GM12872 (cell line): ENCODE results near the gene MTHFR.

ENCODE experiments used
- TF ChIP-seq, protein P1 (sequence below): IDR thresholded peaks from 3 replicates; pipeline ENCODE4 v1.5.1; 2011; ENCODE audit warnings: low read depth, mild to moderate bottlenecking, low read length, moderate library complexity; ENCODE audit not compliant: insufficient read depth

MTHFR gene

DNA sequence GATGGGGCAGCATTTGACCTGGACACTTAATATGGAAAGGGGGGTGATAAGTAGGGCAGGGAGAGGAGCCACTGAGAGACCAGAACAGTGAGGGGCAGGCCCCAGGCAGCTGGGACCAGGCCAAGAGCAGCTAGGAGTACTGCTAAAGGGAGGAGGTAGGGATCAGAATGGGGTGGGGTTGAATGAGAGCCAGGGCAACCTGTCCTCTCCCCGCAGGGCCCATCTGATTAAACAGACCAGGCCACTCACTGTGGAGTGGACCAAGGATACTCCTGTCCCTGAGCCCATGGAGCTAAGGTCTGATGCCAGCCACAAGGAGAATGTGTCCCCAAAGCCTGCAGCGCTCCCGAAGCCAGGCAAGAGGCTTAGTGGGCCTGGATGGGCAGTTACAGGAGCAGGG lies 41.6 kb downstream of the MTHFR start:
- TF ChIP-seq, protein P1, sequence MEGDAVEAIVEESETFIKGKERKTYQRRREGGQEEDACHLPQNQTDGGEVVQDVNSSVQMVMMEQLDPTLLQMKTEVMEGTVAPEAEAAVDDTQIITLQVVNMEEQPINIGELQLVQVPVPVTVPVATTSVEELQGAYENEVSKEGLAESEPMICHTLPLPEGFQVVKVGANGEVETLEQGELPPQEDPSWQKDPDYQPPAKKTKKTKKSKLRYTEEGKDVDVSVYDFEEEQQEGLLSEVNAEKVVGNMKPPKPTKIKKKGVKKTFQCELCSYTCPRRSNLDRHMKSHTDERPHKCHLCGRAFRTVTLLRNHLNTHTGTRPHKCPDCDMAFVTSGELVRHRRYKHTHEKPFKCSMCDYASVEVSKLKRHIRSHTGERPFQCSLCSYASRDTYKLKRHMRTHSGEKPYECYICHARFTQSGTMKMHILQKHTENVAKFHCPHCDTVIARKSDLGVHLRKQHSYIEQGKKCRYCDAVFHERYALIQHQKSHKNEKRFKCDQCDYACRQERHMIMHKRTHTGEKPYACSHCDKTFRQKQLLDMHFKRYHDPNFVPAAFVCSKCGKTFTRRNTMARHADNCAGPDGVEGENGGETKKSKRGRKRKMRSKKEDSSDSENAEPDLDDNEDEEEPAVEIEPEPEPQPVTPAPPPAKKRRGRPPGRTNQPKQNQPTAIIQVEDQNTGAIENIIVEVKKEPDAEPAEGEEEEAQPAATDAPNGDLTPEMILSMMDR, result no peak

DNA sequence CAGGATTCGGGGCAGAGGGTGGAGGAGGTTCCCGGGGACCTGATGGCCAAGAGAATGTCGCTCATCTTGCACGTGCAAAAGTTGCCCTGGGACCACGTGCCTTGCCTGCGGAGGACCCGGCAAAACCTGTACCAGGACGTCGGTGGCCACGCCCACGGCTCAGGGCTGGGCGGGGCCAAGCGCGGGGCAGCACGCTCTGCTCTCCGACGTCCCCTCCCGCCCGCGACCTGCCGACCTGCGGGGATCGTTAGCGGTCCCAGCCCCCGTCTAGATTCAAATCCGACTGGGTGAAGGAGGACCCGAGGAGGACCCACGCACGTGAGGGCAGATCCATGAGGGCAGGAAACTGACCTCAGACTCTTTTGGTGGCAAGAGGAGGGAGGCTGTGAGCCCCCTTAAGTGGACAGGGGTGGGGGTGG lies 43.8 kb downstream of the MTHFR start, which contains the start of gene C1orf167:
Gene C1orf167 (plus strand): TSS at position 206 of the 419 bp plus-strand sequence. CDS start 2,208 bp downstream, outside the sequence.
- TF ChIP-seq, protein P1, result no peak

DNA sequence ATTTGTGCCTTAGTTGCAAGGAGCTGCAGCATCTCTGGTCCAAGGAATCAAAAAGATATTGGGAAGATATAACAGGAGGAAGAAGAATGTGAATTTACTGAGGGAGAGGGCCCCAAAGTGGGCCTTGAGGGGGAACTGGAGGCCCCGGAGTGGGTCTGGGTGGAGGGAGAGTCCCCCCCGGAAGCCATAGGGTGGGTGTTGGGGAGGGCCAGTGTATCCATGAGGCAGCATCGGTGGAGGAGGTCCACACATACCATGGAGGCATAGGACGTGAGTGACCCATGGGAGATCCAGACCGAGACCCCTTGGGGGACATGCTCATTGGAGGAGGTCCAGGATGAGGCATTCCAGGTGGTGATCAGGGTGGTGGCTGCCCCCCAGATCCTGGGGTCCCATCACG lies 44.5 kb downstream of the MTHFR start:
- TF ChIP-seq, protein P1, result no peak

DNA sequence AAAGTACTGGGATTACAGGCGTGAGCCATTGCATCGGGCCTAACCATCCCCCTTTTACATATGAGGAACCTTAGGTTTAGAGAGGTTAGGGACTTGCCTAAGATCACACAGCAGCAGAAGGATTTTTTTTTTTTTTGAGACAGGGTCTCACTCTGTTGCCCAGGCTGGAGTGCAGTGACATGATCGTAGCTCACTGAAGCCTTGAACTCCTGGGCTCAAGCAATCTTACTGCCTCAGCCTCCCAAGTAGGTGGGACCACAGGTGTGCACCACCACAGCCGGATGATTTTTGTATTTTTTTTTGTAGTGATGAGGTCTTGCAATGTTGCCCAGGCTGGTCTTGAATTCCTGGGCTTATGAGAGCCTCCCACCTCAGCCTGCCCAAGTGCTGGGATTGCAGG lies 46.0 kb downstream of the MTHFR start:
- TF ChIP-seq, protein P1, result no peak

DNA sequence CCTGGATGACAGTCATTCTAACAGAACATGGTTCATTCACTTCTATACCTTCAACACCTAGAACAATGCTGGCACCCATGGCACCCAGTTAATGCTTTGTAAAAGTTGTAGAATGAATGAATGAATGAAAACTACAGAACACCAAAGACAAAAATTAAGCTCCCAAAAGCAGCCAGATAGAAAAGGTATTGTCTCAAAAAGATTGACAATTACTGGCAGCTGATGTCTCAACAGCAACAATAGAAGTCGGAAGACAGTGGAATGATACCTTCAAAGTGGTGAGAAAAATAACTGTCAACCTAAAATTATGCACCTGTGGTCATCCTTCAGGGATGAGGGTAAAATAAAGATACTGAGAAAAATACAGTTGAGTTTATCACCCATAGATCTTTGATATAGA lies 48.7 kb downstream of the MTHFR start:
- TF ChIP-seq, protein P1, result no peak

DNA sequence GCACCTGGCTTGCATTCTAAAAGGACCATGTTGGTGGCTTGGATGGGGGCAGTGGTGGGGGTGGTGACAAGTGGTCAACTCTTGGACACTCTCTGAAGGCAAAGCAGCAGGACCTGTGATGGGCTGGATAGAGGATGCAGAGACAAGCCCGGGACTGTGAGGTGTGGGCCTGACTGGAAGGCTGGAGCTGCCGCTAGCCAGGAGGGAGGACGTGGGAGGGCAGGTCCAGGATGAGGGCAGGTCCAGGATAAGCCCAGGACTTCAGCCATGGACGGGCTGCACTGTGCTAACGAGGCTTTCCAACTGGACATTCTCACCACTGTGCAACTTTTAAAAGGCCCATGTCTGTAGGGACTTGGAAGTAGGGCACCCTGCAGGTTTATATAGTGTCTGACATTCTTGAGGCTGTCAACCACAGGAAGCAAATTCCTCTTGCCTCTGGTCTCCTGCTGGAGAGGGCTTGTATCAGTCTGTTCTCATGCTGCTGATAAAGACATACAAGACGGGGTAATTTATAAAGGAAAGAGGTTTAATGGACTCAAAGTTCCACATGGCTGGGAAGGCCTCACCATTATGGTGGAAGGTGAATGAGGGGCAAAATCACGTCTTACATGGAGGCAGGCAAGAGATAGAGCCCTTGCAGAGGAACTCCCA lies 52.1 kb downstream of the MTHFR start:
- TF ChIP-seq, protein P1, result no peak

DNA sequence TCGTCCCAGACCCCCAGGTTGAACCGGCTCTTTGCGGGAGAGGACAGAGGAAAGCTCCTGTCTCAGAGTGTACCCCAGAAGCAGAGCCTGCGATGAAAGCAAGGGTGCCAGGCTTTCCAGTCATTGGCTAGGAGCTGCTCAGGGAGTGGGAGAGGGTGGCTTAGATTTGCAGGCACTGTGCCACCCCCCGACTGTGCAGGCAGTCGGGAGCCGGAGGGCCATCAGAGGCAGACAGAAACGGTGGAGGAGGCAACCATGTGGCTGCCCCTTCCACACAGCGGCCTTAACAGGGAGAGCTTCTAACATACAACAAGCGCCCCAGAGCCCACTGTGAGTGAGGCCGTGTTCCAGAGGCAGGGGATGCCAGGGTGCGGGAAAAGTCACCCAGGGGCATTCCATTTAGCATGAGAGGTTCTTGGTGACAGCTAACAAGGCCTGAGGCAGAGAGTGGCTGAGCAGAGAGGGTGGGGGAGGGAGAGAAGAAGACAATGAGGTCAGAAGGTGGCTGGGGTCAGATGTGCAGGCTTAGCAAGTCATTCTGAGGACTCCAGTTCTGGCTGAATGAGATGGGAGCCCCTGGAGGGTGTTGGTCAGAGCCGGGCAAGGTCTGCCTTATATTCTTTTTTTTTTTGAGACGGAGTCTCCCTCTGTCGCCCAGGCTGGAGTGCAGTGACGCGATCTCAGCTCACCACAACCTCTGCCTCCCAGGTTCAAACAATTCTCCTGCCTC lies 53.2 kb downstream of the MTHFR start:
- TF ChIP-seq, protein P1, result no peak
